Neural crest cell (in vitro differentiated cells): ENCODE results near the gene TRIP4. TPM values are rescaled to one million over a fixed set of nuclear protein-coding genes. Genes with fewer than 3 reads are reported as not detected.

Experiments used
- DNase-seq: peaks from one replicate; pipeline ENCODE4 v3.0.0; 2021; ENCODE audit warnings: low read depth, mixed read lengths, low spot score
- H3K27ac Mint-ChIP-seq: one replicate; pipeline ENCODE4 v1.8.0; 2021; ENCODE audit warnings: mild to moderate bottlenecking, mixed read lengths; ENCODE audit not compliant: unreplicated experiment
- H3K27me3 Mint-ChIP-seq: 2 replicates; pipeline ENCODE4 v1.8.0; 2021; ENCODE audit warnings: low read depth, mild to moderate bottlenecking, mixed read lengths
- H3K36me3 Mint-ChIP-seq: 2 replicates; pipeline ENCODE4 v1.8.0; 2021; ENCODE audit warnings: low read depth, mild to moderate bottlenecking, mixed read lengths
- H3K4me1 Mint-ChIP-seq: 2 replicates; pipeline ENCODE4 v1.8.0; 2021; ENCODE audit warnings: mixed read lengths
- H3K4me3 Mint-ChIP-seq: one replicate; pipeline ENCODE4 v1.8.0; 2021; ENCODE audit warnings: mild to moderate bottlenecking, mixed read lengths
- H3K9me3 Mint-ChIP-seq: 2 replicates; pipeline ENCODE4 v1.8.0; 2021; ENCODE audit warnings: mixed read lengths
- total RNA-seq: library from RNA; stranded (reverse); gene quantifications from 2 replicates; pipeline ENCODE4 v1.2.1, GENCODE V29; 2021
- TF ChIP-seq, protein P1 (sequence below): fragments of 200-600 bp; sonication (generic); conservative IDR thresholded peaks from 2 replicates; pipeline ENCODE4 v1.5.0; 2021; ENCODE audit warnings: antibody characterized with exemption, mild to moderate bottlenecking

Gene TRIP4
- total RNA-seq, 1 donor from 2014 or later: 20.8 TPM

DNA sequence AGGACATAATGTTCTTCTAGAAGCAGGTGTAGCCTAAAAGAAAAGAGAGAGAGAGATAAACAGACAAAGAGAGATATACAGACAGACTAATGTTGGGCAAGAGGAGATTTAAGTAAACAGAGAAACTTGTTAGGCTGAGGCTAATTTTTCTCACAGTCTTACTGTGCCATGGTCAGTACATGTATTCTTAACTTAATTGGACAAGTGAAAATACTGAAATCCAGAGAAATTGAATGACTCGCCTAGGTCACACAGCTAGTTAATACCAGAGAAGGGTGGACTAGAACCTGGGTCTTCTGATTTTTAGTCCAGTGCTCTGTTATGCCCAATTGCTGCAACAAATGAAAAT lies 66.0 kb downstream of the TRIP4 start:
- Mint-ChIP-seq H3K36me3 (no peaks in the 10 kb centered on the region), H3K4me1 (peaks cover 56% of the 10 kb centered on the region), H3K27ac (peak overlapping the region; percentile 19), H3K27me3 (no peaks in the 10 kb centered on the region), H3K4me3 (peak overlapping the region; percentile 0), H3K9me3 (no peaks in the 10 kb centered on the region)
- DNase-seq: no peak
- TF ChIP-seq, protein P1, sequence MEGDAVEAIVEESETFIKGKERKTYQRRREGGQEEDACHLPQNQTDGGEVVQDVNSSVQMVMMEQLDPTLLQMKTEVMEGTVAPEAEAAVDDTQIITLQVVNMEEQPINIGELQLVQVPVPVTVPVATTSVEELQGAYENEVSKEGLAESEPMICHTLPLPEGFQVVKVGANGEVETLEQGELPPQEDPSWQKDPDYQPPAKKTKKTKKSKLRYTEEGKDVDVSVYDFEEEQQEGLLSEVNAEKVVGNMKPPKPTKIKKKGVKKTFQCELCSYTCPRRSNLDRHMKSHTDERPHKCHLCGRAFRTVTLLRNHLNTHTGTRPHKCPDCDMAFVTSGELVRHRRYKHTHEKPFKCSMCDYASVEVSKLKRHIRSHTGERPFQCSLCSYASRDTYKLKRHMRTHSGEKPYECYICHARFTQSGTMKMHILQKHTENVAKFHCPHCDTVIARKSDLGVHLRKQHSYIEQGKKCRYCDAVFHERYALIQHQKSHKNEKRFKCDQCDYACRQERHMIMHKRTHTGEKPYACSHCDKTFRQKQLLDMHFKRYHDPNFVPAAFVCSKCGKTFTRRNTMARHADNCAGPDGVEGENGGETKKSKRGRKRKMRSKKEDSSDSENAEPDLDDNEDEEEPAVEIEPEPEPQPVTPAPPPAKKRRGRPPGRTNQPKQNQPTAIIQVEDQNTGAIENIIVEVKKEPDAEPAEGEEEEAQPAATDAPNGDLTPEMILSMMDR: no peak

DNA sequence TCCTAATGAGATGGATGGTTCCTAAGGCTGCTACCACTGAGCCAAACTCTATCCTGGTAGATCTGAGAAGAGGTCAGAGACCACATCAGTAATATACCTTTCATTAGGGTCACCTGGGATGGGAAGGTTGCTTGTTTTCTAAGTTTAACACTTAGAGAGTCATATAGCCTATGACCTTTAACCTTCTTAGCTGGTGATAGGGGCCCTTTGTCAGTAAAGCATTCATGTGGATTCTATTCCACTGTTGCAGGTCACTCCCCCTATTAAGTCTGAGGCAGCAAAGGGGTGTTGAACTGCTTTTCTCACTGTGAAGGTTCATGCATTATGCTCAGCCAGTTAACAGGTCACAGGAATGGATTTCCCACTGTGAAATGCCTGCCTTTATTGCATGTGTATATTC lies 66.6 kb downstream of the TRIP4 start:
- H3K36me3 Mint-ChIP-seq: no peaks in the 10 kb centered on the region
- H3K27me3 Mint-ChIP-seq: no peaks in the 10 kb centered on the region
- peaks cover 57% of the 10 kb centered on the region for H3K4me1 Mint-ChIP-seq
- H3K9me3 Mint-ChIP-seq: no peaks in the 10 kb centered on the region
- DNase-seq: no peak
- TF ChIP-seq, protein P1: no peak
- H3K27ac Mint-ChIP-seq: peak overlapping the region; percentile 19
- H3K4me3 Mint-ChIP-seq: no peak overlapping the region

DNA sequence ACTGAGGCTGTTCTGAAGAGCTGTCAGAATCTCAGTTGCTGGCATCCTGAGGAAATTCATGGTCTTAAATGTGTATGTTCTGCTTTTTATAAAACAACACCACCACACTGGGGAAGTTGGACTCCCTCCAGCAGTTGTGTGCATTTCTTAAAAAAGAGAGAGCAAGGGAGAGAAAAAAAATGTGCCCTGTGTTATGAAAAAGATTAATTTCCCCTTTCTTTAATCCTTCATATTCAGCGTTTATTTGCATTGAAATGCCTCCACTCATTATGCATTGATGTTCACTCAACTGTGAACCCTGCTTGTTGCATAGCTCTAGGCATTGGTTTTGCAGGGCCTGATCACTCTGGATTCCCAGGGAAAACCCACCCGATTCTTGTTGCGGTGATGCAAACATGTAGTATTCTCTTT lies 68.3 kb downstream of the TRIP4 start:
- Mint-ChIP-seq H3K27ac (no peak overlapping the region), H3K36me3 (no peaks in the 10 kb centered on the region), H3K4me3 (peak overlapping the region; percentile 92), H3K27me3 (no peaks in the 10 kb centered on the region), H3K4me1 (peaks cover 68% of the 10 kb centered on the region), H3K9me3 (no peaks in the 10 kb centered on the region)
- TF ChIP-seq, protein P1: no peak
- DNase-seq: no peak

DNA sequence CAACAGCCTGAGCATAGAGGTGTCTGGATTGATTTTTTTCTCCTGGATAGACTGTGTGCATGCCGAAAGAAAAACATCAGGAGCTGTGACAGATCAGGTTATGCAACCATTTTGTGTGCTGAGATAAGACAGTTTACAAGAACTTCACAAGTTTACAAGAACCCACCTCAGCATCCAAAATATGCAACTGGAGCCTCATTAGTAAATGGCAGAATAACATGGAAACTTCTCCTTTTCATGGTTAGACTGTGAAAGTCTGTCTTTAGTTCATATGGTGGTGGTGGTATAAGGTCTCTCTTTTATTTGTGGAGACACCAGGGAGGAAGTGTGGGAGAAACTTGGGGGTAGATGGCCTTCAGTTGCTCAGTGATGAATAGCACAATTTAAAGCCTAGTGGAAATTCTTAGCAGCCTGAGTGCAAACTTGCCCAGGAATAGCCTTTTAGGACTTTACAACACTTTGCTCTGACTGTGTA lies 69.0 kb downstream of the TRIP4 start:
- Mint-ChIP-seq H3K36me3 (no peaks in the 10 kb centered on the region), H3K4me1 (peaks cover 73% of the 10 kb centered on the region), H3K27me3 (no peaks in the 10 kb centered on the region), H3K27ac (peak overlapping the region; percentile 3), H3K4me3 (peak overlapping the region; percentile 92), H3K9me3 (no peaks in the 10 kb centered on the region)
- no peak for DNase-seq
- TF ChIP-seq, protein P1: no peak

DNA sequence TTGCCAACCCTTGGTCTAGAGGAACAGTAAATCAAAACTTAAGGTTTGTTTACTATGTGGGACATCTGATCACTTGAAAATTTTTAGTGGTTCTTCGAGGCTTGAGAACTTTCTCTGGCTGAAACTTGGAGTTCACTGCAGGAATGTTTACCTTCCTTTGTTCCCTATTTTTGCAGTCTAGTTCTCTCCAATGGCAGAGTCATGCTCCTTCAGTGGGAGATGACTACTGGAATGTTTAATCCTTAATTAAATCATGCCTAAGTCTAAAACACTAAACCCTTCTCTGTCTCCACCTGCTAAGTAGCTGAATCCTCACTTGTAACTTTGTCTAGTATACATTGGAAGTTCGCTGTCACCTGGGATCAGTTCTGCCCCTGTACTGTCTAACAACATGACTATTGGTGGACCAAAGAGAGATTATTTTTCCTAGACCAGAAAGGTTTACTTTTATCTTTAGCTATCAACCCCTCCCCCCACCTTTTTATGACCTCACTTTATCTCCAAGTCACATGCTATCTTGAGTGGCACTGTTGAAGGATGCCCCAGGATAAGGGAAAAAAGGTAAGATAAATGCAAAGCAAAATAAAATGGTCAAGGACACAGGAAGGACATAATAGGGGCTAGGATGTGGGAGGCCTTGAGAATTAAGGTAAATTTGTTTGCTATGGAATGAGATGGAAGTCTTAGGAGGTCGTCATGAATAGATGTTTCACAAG lies 71.6 kb downstream of the TRIP4 start:
- no peaks in the 10 kb centered on the region for H3K27me3 Mint-ChIP-seq
- H3K4me3 Mint-ChIP-seq: peak overlapping the region; percentile 92
- no peaks in the 10 kb centered on the region for H3K9me3 Mint-ChIP-seq
- H3K4me1 Mint-ChIP-seq: peaks cover 76% of the 10 kb centered on the region
- H3K36me3 Mint-ChIP-seq: no peaks in the 10 kb centered on the region
- TF ChIP-seq, protein P1: no peak
- no peak for DNase-seq
- H3K27ac Mint-ChIP-seq: no peak overlapping the region
